ENCODE measurements around the gene MAP3K9. TPM values are rescaled to one million over a fixed set of nuclear protein-coding genes. Genes with fewer than 3 reads are reported as not detected.
A peak's percentile ranks its signal among the peaks of the same experiment; 100 is the strongest.

The MAP3K9 gene
- total RNA-seq, 1 experiment from 2014 or later = 28.0 TPM

DNA sequence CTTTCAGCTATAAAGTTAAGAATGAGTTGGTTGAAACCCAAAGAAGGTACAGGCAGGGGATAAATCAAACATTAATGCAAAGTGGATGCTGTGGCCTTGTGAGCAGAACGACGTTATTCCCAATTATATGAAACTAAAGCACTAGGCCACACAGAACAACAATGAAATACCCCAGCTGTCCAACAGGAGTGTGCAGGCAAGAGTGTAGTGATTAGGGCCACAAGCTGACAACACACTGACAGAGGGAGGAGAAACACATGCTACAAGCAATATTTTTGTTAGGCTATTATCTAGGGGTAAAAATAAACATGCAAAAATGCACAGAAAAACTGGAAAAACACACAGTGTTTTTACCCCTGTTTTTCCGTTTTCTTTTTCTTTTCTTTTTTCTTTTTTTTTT is 15.0 kb downstream of the MAP3K9 start:
- ChIA-PET CTCF (no interaction called here), POLR2A (no interaction called here)
- H3K9me3 Mint-ChIP-seq = no peaks in the 10 kb centered on the region
- no peaks in the 10 kb centered on the region for H3K4me1 Mint-ChIP-seq
- TF ChIP-seq, protein P1, sequence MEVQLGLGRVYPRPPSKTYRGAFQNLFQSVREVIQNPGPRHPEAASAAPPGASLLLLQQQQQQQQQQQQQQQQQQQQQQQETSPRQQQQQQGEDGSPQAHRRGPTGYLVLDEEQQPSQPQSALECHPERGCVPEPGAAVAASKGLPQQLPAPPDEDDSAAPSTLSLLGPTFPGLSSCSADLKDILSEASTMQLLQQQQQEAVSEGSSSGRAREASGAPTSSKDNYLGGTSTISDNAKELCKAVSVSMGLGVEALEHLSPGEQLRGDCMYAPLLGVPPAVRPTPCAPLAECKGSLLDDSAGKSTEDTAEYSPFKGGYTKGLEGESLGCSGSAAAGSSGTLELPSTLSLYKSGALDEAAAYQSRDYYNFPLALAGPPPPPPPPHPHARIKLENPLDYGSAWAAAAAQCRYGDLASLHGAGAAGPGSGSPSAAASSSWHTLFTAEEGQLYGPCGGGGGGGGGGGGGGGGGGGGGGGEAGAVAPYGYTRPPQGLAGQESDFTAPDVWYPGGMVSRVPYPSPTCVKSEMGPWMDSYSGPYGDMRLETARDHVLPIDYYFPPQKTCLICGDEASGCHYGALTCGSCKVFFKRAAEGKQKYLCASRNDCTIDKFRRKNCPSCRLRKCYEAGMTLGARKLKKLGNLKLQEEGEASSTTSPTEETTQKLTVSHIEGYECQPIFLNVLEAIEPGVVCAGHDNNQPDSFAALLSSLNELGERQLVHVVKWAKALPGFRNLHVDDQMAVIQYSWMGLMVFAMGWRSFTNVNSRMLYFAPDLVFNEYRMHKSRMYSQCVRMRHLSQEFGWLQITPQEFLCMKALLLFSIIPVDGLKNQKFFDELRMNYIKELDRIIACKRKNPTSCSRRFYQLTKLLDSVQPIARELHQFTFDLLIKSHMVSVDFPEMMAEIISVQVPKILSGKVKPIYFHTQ (CRISPR knock-in tag; IDR thresholded peaks at IDR 0.05) = no peak
- TF ChIP-seq MYBL2 (CRISPR knock-in tag; IDR thresholded peaks at IDR 0.05) (no peak), CREB1 (CRISPR knock-in tag; IDR thresholded peaks at IDR 0.05) (no peak), IRF2 (CRISPR knock-in tag; IDR thresholded peaks at IDR 0.05; ENCODE audit: borderline replicate concordance, low read depth) (no peak)
- TF ChIP-seq, protein P2, sequence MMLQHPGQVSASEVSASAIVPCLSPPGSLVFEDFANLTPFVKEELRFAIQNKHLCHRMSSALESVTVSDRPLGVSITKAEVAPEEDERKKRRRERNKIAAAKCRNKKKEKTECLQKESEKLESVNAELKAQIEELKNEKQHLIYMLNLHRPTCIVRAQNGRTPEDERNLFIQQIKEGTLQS (CRISPR knock-in tag; conservative IDR thresholded peaks at IDR 0.05) = no peak
- H3K27me3 Mint-ChIP-seq (ENCODE audit: low read depth) = no peaks in the 10 kb centered on the region
- no peak for ATAC-seq
- peaks cover 42% of the 10 kb centered on the region for H3K36me3 Mint-ChIP-seq
- DNase-seq (ENCODE audit: low spot score) = no peak
- no peak overlapping the region for H3K4me3 Mint-ChIP-seq
- H3K27ac Mint-ChIP-seq = peak overlapping the region; percentile 82; the same call in 1 of the 2 replicates

DNA sequence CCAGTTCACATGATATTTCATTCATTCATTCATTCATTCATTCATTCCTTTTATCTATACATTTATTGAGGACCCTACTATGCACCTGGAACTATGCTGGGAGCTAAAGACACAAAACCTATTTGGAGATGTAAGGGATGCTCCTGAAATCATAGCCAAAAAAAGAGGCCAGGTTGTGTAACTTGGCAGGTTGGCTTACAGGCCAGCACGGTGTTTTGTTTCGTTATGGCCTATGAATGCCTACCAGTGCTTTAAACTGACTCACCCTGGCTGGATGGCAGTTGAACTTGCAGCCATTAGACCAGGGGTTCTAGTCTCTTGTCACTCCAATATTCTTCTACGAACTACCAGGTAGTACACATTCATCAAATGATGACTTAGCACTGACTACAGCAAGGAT is 15.7 kb downstream of the MAP3K9 start:
- TF ChIP-seq JAZF1 (CRISPR knock-in tag; IDR thresholded peaks at IDR 0.05) (no peak), HMGA2 (CRISPR knock-in tag; IDR thresholded peaks at IDR 0.05) (no peak), ESRRA (CRISPR knock-in tag; IDR thresholded peaks at IDR 0.05; ENCODE audit: borderline replicate concordance) (no peak), FOXJ3 (CRISPR knock-in tag; IDR thresholded peaks at IDR 0.05; ENCODE audit: borderline replicate concordance) (no peak), CREB1 (CRISPR knock-in tag; IDR thresholded peaks at IDR 0.05) (no peak), ZNF423 (CRISPR knock-in tag; IDR thresholded peaks at IDR 0.05) (no peak), FOXK1 (CRISPR knock-in tag; IDR thresholded peaks at IDR 0.05) (no peak)
- TF ChIP-seq, protein P3, sequence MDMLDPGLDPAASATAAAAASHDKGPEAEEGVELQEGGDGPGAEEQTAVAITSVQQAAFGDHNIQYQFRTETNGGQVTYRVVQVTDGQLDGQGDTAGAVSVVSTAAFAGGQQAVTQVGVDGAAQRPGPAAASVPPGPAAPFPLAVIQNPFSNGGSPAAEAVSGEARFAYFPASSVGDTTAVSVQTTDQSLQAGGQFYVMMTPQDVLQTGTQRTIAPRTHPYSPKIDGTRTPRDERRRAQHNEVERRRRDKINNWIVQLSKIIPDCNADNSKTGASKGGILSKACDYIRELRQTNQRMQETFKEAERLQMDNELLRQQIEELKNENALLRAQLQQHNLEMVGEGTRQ (CRISPR knock-in tag; IDR thresholded peaks at IDR 0.05) = no peak
- TF ChIP-seq, protein P4, sequence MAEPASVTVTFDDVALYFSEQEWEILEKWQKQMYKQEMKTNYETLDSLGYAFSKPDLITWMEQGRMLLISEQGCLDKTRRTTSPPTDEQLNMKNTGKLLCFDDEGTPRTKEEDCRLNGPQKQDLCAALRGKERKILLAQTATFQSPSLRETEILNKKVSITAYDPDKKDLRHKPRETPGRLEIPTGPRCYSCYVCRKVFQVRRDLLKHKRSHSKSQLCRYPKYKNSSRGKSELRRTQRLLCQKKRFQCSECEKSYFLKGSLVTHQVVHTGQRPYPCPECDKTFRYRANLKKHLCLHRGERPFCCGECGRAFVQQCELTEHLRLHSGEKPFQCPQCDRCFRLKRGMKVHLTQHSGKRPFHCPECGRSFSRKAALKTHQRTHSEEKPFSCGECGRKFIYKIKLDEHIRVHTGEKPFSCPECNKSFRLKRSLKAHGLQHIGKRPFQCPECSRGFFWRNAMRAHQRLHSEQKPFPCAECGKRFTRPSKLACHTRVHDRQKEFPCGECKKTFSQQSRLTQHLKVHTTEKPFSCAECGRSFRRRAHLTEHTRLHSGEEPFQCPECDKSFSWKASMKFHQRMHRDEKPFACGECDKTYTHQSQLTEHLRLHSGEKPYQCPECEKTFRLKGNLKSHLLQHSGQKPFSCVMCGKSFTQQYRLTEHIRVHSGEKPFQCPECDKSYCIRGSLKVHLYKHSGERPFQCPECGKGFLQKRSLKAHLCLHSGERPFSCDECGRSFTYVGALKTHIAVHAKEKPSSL (CRISPR knock-in tag; conservative IDR thresholded peaks at IDR 0.05) = no peak
- TF ChIP-seq, protein P5, sequence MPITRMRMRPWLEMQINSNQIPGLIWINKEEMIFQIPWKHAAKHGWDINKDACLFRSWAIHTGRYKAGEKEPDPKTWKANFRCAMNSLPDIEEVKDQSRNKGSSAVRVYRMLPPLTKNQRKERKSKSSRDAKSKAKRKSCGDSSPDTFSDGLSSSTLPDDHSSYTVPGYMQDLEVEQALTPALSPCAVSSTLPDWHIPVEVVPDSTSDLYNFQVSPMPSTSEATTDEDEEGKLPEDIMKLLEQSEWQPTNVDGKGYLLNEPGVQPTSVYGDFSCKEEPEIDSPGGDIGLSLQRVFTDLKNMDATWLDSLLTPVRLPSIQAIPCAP (CRISPR knock-in tag; IDR thresholded peaks at IDR 0.05) = no peak
- TF ChIP-seq, protein P6, sequence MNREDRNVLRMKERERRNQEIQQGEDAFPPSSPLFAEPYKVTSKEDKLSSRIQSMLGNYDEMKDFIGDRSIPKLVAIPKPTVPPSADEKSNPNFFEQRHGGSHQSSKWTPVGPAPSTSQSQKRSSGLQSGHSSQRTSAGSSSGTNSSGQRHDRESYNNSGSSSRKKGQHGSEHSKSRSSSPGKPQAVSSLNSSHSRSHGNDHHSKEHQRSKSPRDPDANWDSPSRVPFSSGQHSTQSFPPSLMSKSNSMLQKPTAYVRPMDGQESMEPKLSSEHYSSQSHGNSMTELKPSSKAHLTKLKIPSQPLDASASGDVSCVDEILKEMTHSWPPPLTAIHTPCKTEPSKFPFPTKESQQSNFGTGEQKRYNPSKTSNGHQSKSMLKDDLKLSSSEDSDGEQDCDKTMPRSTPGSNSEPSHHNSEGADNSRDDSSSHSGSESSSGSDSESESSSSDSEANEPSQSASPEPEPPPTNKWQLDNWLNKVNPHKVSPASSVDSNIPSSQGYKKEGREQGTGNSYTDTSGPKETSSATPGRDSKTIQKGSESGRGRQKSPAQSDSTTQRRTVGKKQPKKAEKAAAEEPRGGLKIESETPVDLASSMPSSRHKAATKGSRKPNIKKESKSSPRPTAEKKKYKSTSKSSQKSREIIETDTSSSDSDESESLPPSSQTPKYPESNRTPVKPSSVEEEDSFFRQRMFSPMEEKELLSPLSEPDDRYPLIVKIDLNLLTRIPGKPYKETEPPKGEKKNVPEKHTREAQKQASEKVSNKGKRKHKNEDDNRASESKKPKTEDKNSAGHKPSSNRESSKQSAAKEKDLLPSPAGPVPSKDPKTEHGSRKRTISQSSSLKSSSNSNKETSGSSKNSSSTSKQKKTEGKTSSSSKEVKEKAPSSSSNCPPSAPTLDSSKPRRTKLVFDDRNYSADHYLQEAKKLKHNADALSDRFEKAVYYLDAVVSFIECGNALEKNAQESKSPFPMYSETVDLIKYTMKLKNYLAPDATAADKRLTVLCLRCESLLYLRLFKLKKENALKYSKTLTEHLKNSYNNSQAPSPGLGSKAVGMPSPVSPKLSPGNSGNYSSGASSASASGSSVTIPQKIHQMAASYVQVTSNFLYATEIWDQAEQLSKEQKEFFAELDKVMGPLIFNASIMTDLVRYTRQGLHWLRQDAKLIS (CRISPR knock-in tag; IDR thresholded peaks at IDR 0.05; ENCODE audit: borderline replicate concordance) = no peak
- Mint-ChIP-seq H3K36me3 (peaks cover 36% of the 10 kb centered on the region), H3K27ac (peak overlapping the region; percentile 82), H3K4me1 (no peaks in the 10 kb centered on the region), H3K4me3 (no peak overlapping the region), H3K27me3 (ENCODE audit: low read depth) (no peaks in the 10 kb centered on the region), H3K9me3 (no peaks in the 10 kb centered on the region)
- ATAC-seq = no peak
- POLR2A ChIA-PET = no interaction called here
- CTCF ChIA-PET = no interaction called here
- DNase-seq (ENCODE audit: low spot score) = no peak

All from WTC11 (cell line).